ENCODE results near the gene TNNI2. TPM values are rescaled to one million over a fixed set of nuclear protein-coding genes. Genes with fewer than 3 reads are reported as not detected.
"Not testable (repeated sequence)": the region's sequence is repeated elsewhere in the genome, so short reads cannot be mapped to it uniquely, and the experiment has no call there.

Gene TNNI2
- total RNA-seq, 2 donors from 2014 or later: not detected

GRCh38 chr11:1870721-1871466 is 32.1 kb downstream of the TNNI2 start:
- H3K27ac ChIP-seq: peak overlapping the region; percentile 35 to 51
- no peaks in the 10 kb centered on the region for H3K27me3 ChIP-seq

GRCh38 chr11:1871531-1871930 is 32.8 kb downstream of the TNNI2 start:
- peak overlapping the region; percentile 26 to 51 for H3K27ac ChIP-seq
- peak overlapping the region; percentile 14 to 47 for H3K4me3 ChIP-seq
- no peak for DNase-seq (ENCODE audit: low spot score)
- no peaks in the 10 kb centered on the region for H3K27me3 ChIP-seq
- no peak for TF ChIP-seq CTCF (IDR thresholded peaks at IDR 0.05)
- no peaks in the 10 kb centered on the region for H3K36me3 ChIP-seq
- no peaks in the 10 kb centered on the region for H3K9me3 ChIP-seq
- peaks cover 0 to 39% of the 10 kb centered on the region in 2 donors for H3K4me1 ChIP-seq

More at GRCh38 chr11:1870721-1871466, 32.1 kb downstream of the TNNI2 start:
- Histone ChIP-seq H3K4me3 (peak overlapping the region; percentile 25 to 47), H3K9me3 (no peaks in the 10 kb centered on the region), H3K36me3 (no peaks in the 10 kb centered on the region), H3K4me1 (peaks cover 0 to 39% of the 10 kb centered on the region in 2 donors)
- DNase-seq (ENCODE audit: low spot score): no peak
- no peak for TF ChIP-seq CTCF (IDR thresholded peaks at IDR 0.05)

- peak overlapping the region in 1 of 2 donors; percentile 47 for H3K4me3 ChIP-seq
- no peaks in the 10 kb centered on the region for H3K27me3 ChIP-seq
- peak overlapping the region; percentile 26 to 62 for H3K27ac ChIP-seq
- H3K9me3 ChIP-seq: no peaks in the 10 kb centered on the region
- no peak for TF ChIP-seq CTCF (IDR thresholded peaks at IDR 0.05)
- DNase-seq (ENCODE audit: low spot score): no peak
- peaks cover 0 to 48% of the 10 kb centered on the region in 2 donors for H3K4me1 ChIP-seq
- no peaks in the 10 kb centered on the region for H3K36me3 ChIP-seq
Observed at GRCh38 chr11:1872267-1872985, 33.6 kb downstream of the TNNI2 start.

- Histone ChIP-seq H3K27ac (peak overlapping the region; percentile 48 to 62), H3K4me3 (peak overlapping the region in 1 of 2 donors; percentile 47), H3K4me1 (peaks cover 0 to 48% of the 10 kb centered on the region in 2 donors), H3K36me3 (no peaks in the 10 kb centered on the region), H3K27me3 (no peaks in the 10 kb centered on the region), H3K9me3 (no peaks in the 10 kb centered on the region)
- TF ChIP-seq CTCF (IDR thresholded peaks at IDR 0.05): no peak
- DNase-seq (ENCODE audit: low spot score): no peak
Observed at GRCh38 chr11:1873048-1873812, 34.4 kb downstream of the TNNI2 start.

GRCh38 chr11:1873813-1874150 is 35.0 kb downstream of the TNNI2 start:
- not testable (repeated sequence) for H3K36me3 ChIP-seq; H3K27me3 ChIP-seq; DNase-seq (ENCODE audit: low spot score); H3K9me3 ChIP-seq; H3K4me3 ChIP-seq
- peak overlapping the region; percentile 48 to 62 for H3K27ac ChIP-seq
- peaks cover 0 to 49% of the 10 kb centered on the region in 2 donors for H3K4me1 ChIP-seq

GRCh38 chr11:1874441-1875092 is 35.8 kb downstream of the TNNI2 start:
- H3K4me3 ChIP-seq; H3K36me3 ChIP-seq; DNase-seq (ENCODE audit: low spot score); H3K27me3 ChIP-seq; H3K9me3 ChIP-seq: not testable (repeated sequence)
- H3K27ac ChIP-seq: peak overlapping the region; percentile 73 to 91
- peaks cover 0 to 52% of the 10 kb centered on the region in 2 donors for H3K4me1 ChIP-seq

All from right atrium auricular region (tissue), 2 donors.